ENCODE data around the gene RASGRP4.

Gene RASGRP4

DNA sequence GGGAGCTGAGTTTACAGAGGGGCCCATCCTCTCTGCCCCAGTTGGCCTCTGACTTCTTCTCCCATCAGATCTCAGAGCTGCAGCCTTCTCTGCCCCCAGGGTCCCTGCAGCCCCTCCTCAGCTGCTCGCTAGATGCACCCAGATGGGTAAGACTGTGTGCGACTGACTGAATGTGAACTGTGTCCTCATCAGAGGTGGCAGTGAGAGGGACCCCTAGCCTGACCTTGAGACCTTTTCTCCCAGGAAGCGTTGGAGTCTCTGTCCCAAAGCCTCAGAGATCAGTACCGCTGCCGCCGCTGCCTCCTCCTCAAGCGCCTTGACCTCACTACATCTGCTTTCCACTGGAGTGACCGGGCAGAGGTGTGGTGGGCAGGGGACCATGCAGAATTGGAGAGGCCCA, 20.7 kb downstream of the RASGRP4 start:
- H3K4me3 Mint-ChIP-seq, result no peak overlapping the region
- no peak overlapping the region for H3K27ac Mint-ChIP-seq (ENCODE audit: low read depth)
- H3K36me3 Mint-ChIP-seq (ENCODE audit: insufficient read depth), result peaks cover 30% of the 10 kb centered on the region

DNA sequence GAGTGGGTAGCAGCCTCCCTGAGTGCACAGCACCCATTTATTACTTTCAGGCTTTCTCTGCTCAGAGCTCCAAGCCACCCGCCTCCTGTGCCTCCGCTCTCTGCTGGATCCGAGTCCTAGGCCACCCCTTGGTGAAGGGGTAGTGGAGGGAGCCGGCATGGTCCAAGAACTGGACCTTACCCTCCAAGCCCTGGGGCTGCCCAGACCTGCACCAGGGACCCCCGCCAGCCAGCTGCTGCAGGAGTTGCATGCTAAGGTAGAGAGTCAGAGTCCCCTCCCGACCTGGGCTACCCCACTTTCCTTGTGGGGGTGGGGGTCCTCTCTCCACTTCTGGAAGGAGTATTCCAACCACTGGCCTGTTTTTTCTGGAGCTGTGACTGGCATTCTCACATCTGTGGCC, 21.2 kb downstream of the RASGRP4 start:
- ATAC-seq (replicated peaks; ENCODE audit: extremely low read depth, poor library complexity, severe bottlenecking), result no peak
- Mint-ChIP-seq H3K4me1 (peaks cover 20% of the 10 kb centered on the region), H3K36me3 (ENCODE audit: insufficient read depth) (peaks cover 30% of the 10 kb centered on the region), H3K4me3 (peak overlapping the region; percentile 95), H3K27me3 (peaks cover 18% of the 10 kb centered on the region), H3K27ac (ENCODE audit: low read depth) (no peak overlapping the region), H3K9me3 (no peaks in the 10 kb centered on the region)
- DNase-seq (ENCODE audit: low spot score in 2 of 2), result no peak

More for the DNA sequence above, 20.7 kb downstream of the RASGRP4 start:
- H3K27me3 Mint-ChIP-seq, result peaks cover 13% of the 10 kb centered on the region
- ATAC-seq (replicated peaks; ENCODE audit: extremely low read depth, poor library complexity, severe bottlenecking) (no peak), DNase-seq (ENCODE audit: low spot score in 2 of 2) (no peak)
- peaks cover 20% of the 10 kb centered on the region for H3K4me1 Mint-ChIP-seq
- H3K9me3 Mint-ChIP-seq, result no peaks in the 10 kb centered on the region

DNA sequence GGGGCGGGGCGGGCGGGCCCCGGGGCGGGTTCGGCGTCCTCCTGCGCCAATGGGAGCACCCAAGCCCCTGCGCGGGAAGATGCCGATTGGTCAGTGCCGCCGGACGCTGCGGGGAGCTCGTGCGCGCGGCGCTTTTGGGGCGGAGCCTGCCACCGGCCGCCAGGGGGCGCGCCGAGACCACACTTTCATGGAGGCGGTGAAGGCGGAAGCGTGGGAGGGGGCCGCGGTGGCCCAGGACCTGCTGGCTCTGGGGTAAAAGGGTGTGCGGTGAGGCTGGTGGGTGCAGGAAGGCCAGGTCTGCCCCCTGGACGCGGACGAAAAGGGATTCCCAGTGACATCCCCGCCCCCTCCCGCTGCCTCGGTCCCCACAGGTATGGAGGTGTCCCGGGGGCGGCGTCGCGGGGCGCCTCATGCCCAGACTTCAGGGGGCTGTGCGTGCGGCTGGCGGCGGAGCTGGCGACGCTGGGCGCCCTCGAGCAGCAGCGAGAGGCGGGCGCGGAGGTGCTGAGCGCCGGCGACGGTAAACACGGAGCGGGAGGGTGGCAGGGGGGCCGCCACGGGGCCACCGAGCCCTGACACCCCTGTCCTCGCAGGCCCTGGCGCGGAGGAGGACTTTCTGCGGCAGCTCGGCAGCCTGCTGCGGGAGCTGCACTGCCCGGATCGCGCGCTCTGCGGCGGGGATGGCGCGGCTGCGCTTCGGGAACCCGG, 22.9 kb downstream of the RASGRP4 start, which contains the start of gene FAM98C:
Gene FAM98C, plus strand, starts transcription at position 127 of the 708 bp plus-strand sequence. Its CDS starts 61 bp downstream, at position 188.
- no peaks in the 10 kb centered on the region for H3K9me3 Mint-ChIP-seq
- peaks cover 27% of the 10 kb centered on the region for H3K27me3 Mint-ChIP-seq
- peaks cover 20% of the 10 kb centered on the region for H3K4me1 Mint-ChIP-seq
- peak; percentile 96 to 98 for DNase-seq (ENCODE audit: low spot score in 2 of 2)
- peaks cover 25% of the 10 kb centered on the region for H3K36me3 Mint-ChIP-seq (ENCODE audit: insufficient read depth)
- peak within 1 kb of the TSS; percentile 92 for H3K27ac Mint-ChIP-seq (ENCODE audit: low read depth)
- H3K4me3 Mint-ChIP-seq, result peak within 1 kb of the TSS; percentile 95
- ATAC-seq (replicated peaks; ENCODE audit: extremely low read depth, poor library complexity, severe bottlenecking), result peak; percentile 98

DNA sequence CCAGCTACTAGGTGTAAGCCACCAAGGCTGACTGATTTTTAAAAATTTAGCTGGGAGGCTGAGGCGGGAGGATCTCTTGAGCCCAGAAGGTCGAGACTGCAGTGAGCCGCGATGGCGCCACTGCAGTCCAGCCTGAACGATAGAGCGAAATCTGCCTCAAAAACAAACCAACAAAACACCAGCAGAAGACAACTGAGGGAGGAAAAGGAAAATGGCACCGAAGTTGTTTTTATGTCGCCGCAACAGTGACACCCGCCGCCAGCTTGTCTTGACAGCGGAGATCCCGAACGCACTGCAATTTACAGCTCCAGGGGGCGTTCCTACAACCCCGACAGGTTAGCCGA, 23.4 kb downstream of the RASGRP4 start:
- Mint-ChIP-seq H3K4me3 (peak overlapping the region; percentile 95), H3K9me3 (no peaks in the 10 kb centered on the region), H3K27ac (ENCODE audit: low read depth) (peak overlapping the region; percentile 92), H3K27me3 (peaks cover 27% of the 10 kb centered on the region), H3K4me1 (peaks cover 20% of the 10 kb centered on the region), H3K36me3 (ENCODE audit: insufficient read depth) (peaks cover 21% of the 10 kb centered on the region)
- DNase-seq (ENCODE audit: low spot score in 2 of 2) (no peak), ATAC-seq (replicated peaks; ENCODE audit: extremely low read depth, poor library complexity, severe bottlenecking) (peak; percentile 0)

DNA sequence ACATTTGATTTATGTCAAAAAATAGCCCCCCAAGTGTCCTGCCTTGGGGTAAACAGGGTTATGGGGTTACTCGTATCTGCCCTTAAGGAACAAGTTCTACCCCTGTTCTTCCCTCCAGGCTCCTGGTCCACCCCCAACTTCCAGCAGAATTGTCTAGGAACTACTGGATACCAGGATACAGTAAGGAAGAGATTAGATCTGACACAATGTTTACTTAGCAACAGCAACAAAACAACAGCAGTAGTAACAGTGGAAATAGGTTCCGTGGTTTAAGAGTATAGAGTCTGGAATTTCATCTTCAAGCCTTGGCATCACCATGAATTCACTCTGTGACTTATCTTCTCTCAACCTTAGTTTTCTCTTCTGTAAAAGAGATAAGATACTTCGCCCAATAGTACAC, 24.9 kb downstream of the RASGRP4 start:
- Mint-ChIP-seq H3K27me3 (peaks cover 39% of the 10 kb centered on the region), H3K9me3 (no peaks in the 10 kb centered on the region), H3K4me1 (peaks cover 29% of the 10 kb centered on the region), H3K4me3 (no peak overlapping the region), H3K36me3 (ENCODE audit: insufficient read depth) (peaks cover 16% of the 10 kb centered on the region), H3K27ac (ENCODE audit: low read depth) (no peak overlapping the region)
- no peak for DNase-seq (ENCODE audit: low spot score in 2 of 2)
- ATAC-seq (replicated peaks; ENCODE audit: extremely low read depth, poor library complexity, severe bottlenecking), result no peak

DNA sequence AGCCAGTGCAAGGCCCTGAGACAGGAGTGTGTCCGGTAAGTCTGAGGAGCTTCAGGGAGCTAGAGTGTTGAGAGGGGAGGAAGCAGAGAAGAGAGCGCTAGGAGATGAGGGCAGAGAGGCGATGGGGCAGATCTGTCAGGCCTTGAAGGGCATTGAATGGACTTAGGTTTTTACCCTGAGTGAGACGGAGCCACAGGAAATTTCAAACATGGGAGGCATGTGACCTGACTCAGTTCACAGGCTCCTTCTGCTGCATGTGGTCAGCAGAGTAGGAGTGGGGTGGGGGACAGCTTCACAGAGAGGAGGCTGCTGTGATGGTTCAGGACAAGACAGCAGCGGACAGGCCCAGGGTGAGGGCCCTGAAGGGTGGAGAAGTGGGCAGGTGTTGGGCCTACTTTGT, 25.7 kb downstream of the RASGRP4 start:
- Mint-ChIP-seq H3K27ac (ENCODE audit: low read depth) (no peak overlapping the region), H3K27me3 (peaks cover 39% of the 10 kb centered on the region), H3K36me3 (ENCODE audit: insufficient read depth) (peaks cover 16% of the 10 kb centered on the region), H3K4me1 (peaks cover 30% of the 10 kb centered on the region), H3K9me3 (no peaks in the 10 kb centered on the region), H3K4me3 (no peak overlapping the region)
- ATAC-seq (replicated peaks; ENCODE audit: extremely low read depth, poor library complexity, severe bottlenecking) (no peak), DNase-seq (ENCODE audit: low spot score in 2 of 2) (no peak)

DNA sequence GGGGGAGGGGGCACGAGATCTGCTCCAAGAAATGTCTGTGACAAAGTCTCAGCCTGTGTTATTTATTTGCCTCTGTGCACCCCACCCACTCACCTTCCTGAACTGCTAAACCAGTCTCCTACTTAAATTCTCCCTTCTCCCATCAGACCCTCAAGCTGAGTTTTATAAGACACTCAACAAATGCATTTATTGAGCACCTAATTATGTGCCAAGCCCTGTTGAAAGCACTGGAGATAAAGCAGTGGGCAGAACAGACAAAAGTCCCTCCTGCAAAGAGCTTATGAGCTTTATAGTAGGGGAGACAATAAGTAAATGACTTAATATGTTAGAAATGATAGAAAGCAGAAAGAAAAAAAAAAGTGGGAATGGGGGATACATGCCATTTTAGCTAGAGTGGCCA, 26.5 kb downstream of the RASGRP4 start:
- ATAC-seq (replicated peaks; ENCODE audit: extremely low read depth, poor library complexity, severe bottlenecking), result no peak
- H3K27me3 Mint-ChIP-seq, result peaks cover 39% of the 10 kb centered on the region
- no peaks in the 10 kb centered on the region for H3K9me3 Mint-ChIP-seq
- H3K27ac Mint-ChIP-seq (ENCODE audit: low read depth), result no peak overlapping the region
- no peak overlapping the region for H3K4me3 Mint-ChIP-seq
- H3K4me1 Mint-ChIP-seq, result peaks cover 30% of the 10 kb centered on the region
- peaks cover 18% of the 10 kb centered on the region for H3K36me3 Mint-ChIP-seq (ENCODE audit: insufficient read depth)
- DNase-seq (ENCODE audit: low spot score in 2 of 2), result no peak

DNA sequence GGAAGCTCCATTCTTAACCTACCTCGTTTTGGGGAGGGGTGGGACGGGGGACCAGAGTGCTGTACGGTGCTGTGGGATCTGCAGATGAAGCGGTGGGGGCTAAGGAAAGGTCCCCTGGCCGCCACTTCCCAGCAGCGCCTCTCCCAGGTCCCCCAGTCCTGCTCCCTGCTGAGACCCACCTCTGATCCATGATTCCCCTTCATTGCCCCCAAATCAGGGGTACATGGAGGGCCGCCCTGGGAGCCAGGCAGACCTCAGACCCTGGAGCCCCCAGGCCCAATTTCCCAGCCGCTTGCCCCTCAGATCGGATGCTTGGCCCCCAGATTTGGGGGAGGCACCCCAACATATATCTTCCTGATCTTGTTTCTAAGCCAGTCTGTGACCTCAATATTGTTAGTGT, 26.9 kb downstream of the RASGRP4 start:
- no peaks in the 10 kb centered on the region for H3K9me3 Mint-ChIP-seq
- H3K36me3 Mint-ChIP-seq (ENCODE audit: insufficient read depth), result peaks cover 14% of the 10 kb centered on the region
- DNase-seq (ENCODE audit: low spot score in 2 of 2), result no peak
- H3K27me3 Mint-ChIP-seq, result peaks cover 43% of the 10 kb centered on the region
- H3K4me1 Mint-ChIP-seq, result peaks cover 31% of the 10 kb centered on the region
- no peak overlapping the region for H3K4me3 Mint-ChIP-seq
- no peak overlapping the region for H3K27ac Mint-ChIP-seq (ENCODE audit: low read depth)
- no peak for ATAC-seq (replicated peaks; ENCODE audit: extremely low read depth, poor library complexity, severe bottlenecking)

DNA sequence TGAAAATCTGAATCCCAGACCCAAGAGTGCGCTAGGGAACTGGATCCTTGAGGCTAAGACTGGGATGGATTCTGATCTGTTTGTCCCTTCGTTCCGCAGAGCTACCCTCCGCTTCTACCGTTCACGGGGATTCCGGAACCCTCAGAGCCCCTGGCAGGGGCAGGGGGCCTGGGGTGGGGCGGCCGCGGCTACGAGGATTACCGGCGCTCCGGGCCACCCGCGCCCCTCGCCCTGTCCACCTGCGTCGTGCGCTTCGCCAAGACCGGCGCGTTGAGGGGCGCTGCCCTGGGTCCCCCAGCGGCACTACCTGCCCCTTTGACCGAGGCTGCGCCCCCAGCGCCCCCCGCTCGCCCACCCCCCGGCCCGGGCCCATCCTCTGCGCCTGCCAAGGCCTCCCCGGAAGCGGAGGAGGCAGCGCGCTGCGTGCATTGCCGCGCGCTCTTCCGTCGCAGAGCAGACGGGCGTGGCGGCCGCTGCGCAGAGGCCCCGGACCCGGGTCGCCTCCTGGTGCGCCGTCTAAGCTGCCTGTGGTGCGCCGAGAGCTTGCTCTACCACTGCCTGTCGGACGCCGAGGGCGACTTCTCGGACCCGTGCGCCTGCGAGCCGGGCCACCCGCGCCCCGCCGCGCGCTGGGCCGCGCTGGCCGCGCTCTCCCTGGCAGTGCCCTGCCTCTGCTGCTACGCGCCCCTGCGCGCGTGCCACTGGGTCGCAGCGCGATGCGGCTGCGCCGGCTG, 30.5 kb downstream of the RASGRP4 start:
- ATAC-seq (replicated peaks; ENCODE audit: extremely low read depth, poor library complexity, severe bottlenecking) (peak; percentile 77), DNase-seq (ENCODE audit: low spot score in 2 of 2) (no peak)
- H3K27me3 Mint-ChIP-seq, result peaks cover 34% of the 10 kb centered on the region
- H3K9me3 Mint-ChIP-seq, result no peaks in the 10 kb centered on the region
- peak overlapping the region; percentile 71 for H3K4me3 Mint-ChIP-seq
- peaks cover 5% of the 10 kb centered on the region for H3K36me3 Mint-ChIP-seq (ENCODE audit: insufficient read depth)
- peaks cover 18% of the 10 kb centered on the region for H3K4me1 Mint-ChIP-seq
- H3K27ac Mint-ChIP-seq (ENCODE audit: low read depth), result no peak overlapping the region

DNA sequence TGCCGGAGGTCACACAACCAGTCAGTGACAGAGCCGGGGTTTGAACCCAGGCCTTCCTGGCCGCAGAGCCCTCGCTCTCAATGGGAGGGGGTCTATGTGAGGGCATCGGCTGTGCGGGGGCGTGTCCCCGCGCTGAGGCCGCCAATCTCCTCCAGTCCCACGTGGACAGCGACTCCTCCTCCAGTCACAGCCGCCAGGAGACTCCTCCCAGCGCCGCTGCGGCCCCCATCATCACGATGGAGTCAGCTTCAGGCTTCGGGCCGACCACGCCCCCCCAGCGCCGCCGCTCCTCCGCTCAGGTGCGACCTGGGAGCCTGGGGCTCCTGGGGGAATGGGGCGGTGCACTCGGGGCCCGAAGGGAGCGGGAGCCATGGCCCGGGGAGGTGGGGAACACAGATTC, 31.5 kb downstream of the RASGRP4 start:
- DNase-seq (ENCODE audit: low spot score in 2 of 2), result no peak
- H3K9me3 Mint-ChIP-seq, result no peaks in the 10 kb centered on the region

DNA sequence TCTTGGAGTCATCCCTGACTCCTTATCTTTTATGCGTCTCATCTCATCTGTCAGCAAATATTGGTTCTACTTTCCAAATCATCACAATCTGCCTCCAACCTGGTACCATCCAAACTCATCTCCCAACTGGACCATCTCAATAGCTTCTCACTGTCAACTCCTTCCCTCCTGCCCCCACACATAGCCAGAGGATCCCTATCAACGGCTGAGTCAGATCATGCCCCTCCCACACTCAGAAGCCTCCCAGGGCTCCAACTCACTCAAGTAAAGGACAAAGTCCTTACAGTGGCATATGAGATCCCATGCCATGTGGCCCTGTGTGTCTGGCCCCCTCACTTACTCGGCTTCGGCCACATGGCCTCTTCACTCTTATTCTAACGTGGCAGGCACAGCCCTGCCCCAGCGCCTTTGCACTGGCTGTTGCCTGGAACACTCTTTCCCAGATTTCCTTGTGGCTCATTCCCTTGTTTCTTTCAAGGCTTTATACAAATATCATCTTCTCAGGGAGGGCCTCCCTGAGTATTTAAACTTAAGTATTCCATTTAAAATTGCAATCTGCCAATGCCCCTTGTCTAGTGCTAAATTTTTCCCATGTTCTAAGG, 33.2 kb downstream of the RASGRP4 start:
- Mint-ChIP-seq H3K4me1 (peaks cover 29% of the 10 kb centered on the region), H3K9me3 (no peaks in the 10 kb centered on the region), H3K4me3 (no peak overlapping the region), H3K27ac (ENCODE audit: low read depth) (no peak overlapping the region), H3K27me3 (peaks cover 18% of the 10 kb centered on the region), H3K36me3 (ENCODE audit: insufficient read depth) (peaks cover 6% of the 10 kb centered on the region)
- no peak for ATAC-seq (replicated peaks; ENCODE audit: extremely low read depth, poor library complexity, severe bottlenecking)
- no peak for DNase-seq (ENCODE audit: low spot score in 2 of 2)

More for the DNA sequence above, 31.5 kb downstream of the RASGRP4 start:
- no peak for ATAC-seq (replicated peaks; ENCODE audit: extremely low read depth, poor library complexity, severe bottlenecking)
- H3K27ac Mint-ChIP-seq (ENCODE audit: low read depth), result peak overlapping the region; percentile 37
- peak overlapping the region; percentile 71 for H3K4me3 Mint-ChIP-seq
- H3K36me3 Mint-ChIP-seq (ENCODE audit: insufficient read depth), result peaks cover 5% of the 10 kb centered on the region
- H3K27me3 Mint-ChIP-seq, result peaks cover 24% of the 10 kb centered on the region
- H3K4me1 Mint-ChIP-seq, result peaks cover 24% of the 10 kb centered on the region

DNA sequence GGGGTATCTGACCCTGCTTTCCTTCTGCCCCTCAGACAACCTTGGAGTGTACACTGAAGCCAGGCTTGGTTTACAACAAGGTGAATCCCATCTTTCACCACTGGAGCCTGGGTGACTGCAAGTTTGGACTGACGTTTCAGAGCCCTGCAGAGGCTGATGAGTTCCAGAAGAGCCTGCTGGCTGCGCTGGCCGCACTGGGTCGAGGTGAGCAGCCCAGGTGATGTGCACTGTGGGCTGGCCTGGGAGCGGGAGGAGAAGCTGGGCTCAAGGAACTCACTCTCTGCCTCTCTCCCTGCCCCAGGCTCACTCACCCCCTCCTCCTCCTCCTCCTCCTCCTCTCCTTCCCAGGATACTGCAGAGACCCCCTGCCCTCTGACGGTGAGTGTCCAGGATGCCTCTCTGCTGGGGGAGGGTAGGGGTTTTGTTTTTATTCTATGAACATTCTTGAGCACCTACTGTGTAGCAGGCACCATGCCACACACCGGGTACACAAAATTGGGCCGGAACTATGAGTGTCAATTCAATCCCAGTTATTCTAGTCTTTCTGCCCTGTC, 34.0 kb downstream of the RASGRP4 start:
- Mint-ChIP-seq H3K9me3 (no peaks in the 10 kb centered on the region), H3K36me3 (ENCODE audit: insufficient read depth) (peaks cover 9% of the 10 kb centered on the region), H3K27ac (ENCODE audit: low read depth) (no peak overlapping the region), H3K4me3 (no peak overlapping the region), H3K4me1 (peaks cover 35% of the 10 kb centered on the region), H3K27me3 (peaks cover 12% of the 10 kb centered on the region)
- DNase-seq (ENCODE audit: low spot score in 2 of 2) (no peak), ATAC-seq (replicated peaks; ENCODE audit: extremely low read depth, poor library complexity, severe bottlenecking) (no peak)

All from central memory CD8-positive, alpha-beta T cell (primary cell).